Activated CD4-positive, alpha-beta T cell treated with anti-CD3 and anti-CD28 coated beads for 36 hours (primary cell): ENCODE measurements around the gene SUPT3H. TPM values are rescaled to one million over a fixed set of nuclear protein-coding genes. Genes with fewer than 3 reads are reported as not detected.

Source experiments
- ATAC-seq: fragments of 200-7000 bp; cut with Tn5 transposase; one replicate; pipeline ENCODE4 v1.10.0; 2021; ENCODE audit warnings: mild to moderate bottlenecking, moderate library complexity
- CTCF ChIA-PET: fragments of 350-600 bp; sonication (Branson Sonifier 250); formaldehyde crosslinking; loops from one replicate; lab custom pipeline; 2021; ENCODE audit warnings: antibody characterized with exemption; lab: Charles Lee
- POLR2A ChIA-PET: fragments of 350-600 bp; sonication (Branson Sonifier 250); formaldehyde crosslinking; loops from one replicate; lab custom pipeline; 2021; ENCODE audit warnings: antibody characterized with exemption, inconsistent platforms; lab: Charles Lee
- DNase-seq: peaks from one replicate; pipeline ENCODE4 v3.0.0-alpha.2; 2020
- H3K27ac Mint-ChIP-seq: one replicate; pipeline ENCODE4 v1.8.0; 2021; ENCODE audit warnings: mixed read lengths
- H3K27me3 Mint-ChIP-seq: one replicate; pipeline ENCODE4 v1.8.0; 2021; ENCODE audit warnings: mixed read lengths
- H3K36me3 Mint-ChIP-seq: one replicate; pipeline ENCODE4 v1.8.0; 2021; ENCODE audit warnings: low read depth, mixed read lengths
- H3K4me1 Mint-ChIP-seq: one replicate; pipeline ENCODE4 v1.8.0; 2021; ENCODE audit warnings: mixed read lengths
- H3K4me3 Mint-ChIP-seq: one replicate; pipeline ENCODE4 v1.8.0; 2021; ENCODE audit warnings: mild to moderate bottlenecking, moderate library complexity, mixed read lengths
- H3K9me3 Mint-ChIP-seq: one replicate; pipeline ENCODE4 v1.8.0; 2021; ENCODE audit warnings: low read depth, mixed read lengths
- intact Hi-C, 2 experiments: fragments of 100-400 bp; cut with DNase I in 1 of 2; cut with micrococcal nuclease in 1 of 2; formaldehyde crosslinking; loops; one replicate each; pipeline versions ENCODE4 v1.14.2 to v1.15.1; 2022 to 2024; cut with DNase I, micrococcal nuclease
- total RNA-seq, 2 experiments: library from RNA; stranded (reverse); gene quantifications; one replicate each; pipeline ENCODE4 v1.2.3, GENCODE V29; 2021

Gene SUPT3H
- total RNA-seq, 2 experiments from 2014 or later, result 15.5 TPM

GRCh38 chr6:45255434-45255833, 122.3 kb downstream of the SUPT3H start:
- DNase-seq (no peak), ATAC-seq (no peak)
- Mint-ChIP-seq H3K27ac (no peak overlapping the region), H3K4me1 (peaks cover 7% of the 10 kb centered on the region), H3K4me3 (no peak overlapping the region), H3K36me3 (peaks cover 4% of the 10 kb centered on the region), H3K9me3 (no peaks in the 10 kb centered on the region), H3K27me3 (no peaks in the 10 kb centered on the region)
- ChIA-PET CTCF (no interaction called here), POLR2A (no interaction called here)
- intact Hi-C loops, result no loop called here

DNA sequence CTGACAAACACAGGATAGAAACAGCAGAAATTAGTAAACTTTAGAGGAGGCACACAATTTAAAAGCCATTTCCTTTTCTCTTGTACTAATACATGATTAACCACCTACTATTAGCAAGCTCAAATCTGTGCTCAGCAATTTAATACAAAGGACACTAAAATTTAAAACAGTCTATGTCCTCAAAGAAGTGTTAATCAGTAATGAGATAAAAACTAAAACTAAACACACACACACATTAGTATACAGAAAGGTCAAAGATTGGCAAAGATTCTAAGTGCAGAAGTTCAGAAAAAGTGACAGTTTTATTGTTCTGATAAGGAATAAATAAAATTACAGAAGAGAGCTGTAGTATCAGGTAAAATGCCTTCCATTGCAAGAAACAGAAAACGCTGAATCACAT, 123.5 kb downstream of the SUPT3H start:
- CTCF ChIA-PET, result no interaction called here

GRCh38 chr6:45253453-45253852, 124.3 kb downstream of the SUPT3H start:
- ATAC-seq (no peak), DNase-seq (no peak)
- Mint-ChIP-seq H3K36me3 (peaks cover 6% of the 10 kb centered on the region), H3K4me1 (peaks cover 10% of the 10 kb centered on the region), H3K4me3 (no peak overlapping the region), H3K9me3 (no peaks in the 10 kb centered on the region), H3K27me3 (no peaks in the 10 kb centered on the region), H3K27ac (no peak overlapping the region)
- intact Hi-C loops, result no loop called here
- CTCF ChIA-PET, result no interaction called here
- POLR2A ChIA-PET, result interaction anchor here (0.6 kb wide), 1 partner anchor 61 kb away, joined by 3 read pairs; no protein-coding TSS in a partner anchor

More for the DNA sequence above, 123.5 kb downstream of the SUPT3H start:
- Mint-ChIP-seq H3K4me1 (peaks cover 10% of the 10 kb centered on the region), H3K27ac (no peak overlapping the region), H3K27me3 (no peaks in the 10 kb centered on the region), H3K9me3 (no peaks in the 10 kb centered on the region), H3K36me3 (peaks cover 6% of the 10 kb centered on the region), H3K4me3 (no peak overlapping the region)
- POLR2A ChIA-PET, result no interaction called here
- intact Hi-C loops, result no loop called here
- DNase-seq, result no peak
- no peak for ATAC-seq

- no peak for DNase-seq
- no peak for ATAC-seq
- no peaks in the 10 kb centered on the region for H3K27me3 Mint-ChIP-seq
- intact Hi-C loops, result no loop called here
- H3K4me1 Mint-ChIP-seq, result no peaks in the 10 kb centered on the region
- CTCF ChIA-PET, result interaction anchor here (0.6 kb wide), 1 partner anchor 640 kb away, joined by 3 read pairs; no protein-coding TSS in a partner anchor
- no peak overlapping the region for H3K27ac Mint-ChIP-seq
- POLR2A ChIA-PET, result no interaction called here
- no peak overlapping the region for H3K4me3 Mint-ChIP-seq
- H3K9me3 Mint-ChIP-seq, result peaks cover 23% of the 10 kb centered on the region
- H3K36me3 Mint-ChIP-seq, result peaks cover 25% of the 10 kb centered on the region
These were observed 146.1 kb downstream of the SUPT3H start for GRCh38 chr6:45231660-45232059.

DNA sequence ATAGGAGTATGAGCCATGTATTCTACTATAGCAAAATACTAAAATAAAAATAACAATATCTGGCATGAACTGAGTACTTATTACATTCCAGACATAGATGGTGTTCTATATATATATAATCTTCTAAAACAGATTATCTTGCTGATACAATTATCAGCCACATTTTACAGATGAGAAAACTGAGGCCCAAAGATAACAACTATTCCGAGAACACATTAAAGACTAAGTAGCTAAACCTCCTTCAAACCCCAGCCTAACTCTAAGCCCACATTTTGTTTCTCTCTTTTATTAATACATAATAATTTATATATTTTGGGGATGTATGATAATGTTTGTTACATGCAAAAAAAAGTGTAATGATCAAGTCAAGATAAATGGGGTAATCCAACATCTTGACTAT, 148.3 kb downstream of the SUPT3H start:
- POLR2A ChIA-PET, result no interaction called here
- CTCF ChIA-PET, result interaction anchor here (0.6 kb wide), 1 partner anchor 794 kb away, joined by 3 read pairs; no protein-coding TSS in a partner anchor
- Mint-ChIP-seq H3K4me3 (no peak overlapping the region), H3K27me3 (no peaks in the 10 kb centered on the region), H3K27ac (no peak overlapping the region), H3K36me3 (peaks cover 25% of the 10 kb centered on the region), H3K4me1 (no peaks in the 10 kb centered on the region), H3K9me3 (peaks cover 23% of the 10 kb centered on the region)
- no peak for ATAC-seq
- DNase-seq, result no peak
- intact Hi-C loops, result no loop called here

DNA sequence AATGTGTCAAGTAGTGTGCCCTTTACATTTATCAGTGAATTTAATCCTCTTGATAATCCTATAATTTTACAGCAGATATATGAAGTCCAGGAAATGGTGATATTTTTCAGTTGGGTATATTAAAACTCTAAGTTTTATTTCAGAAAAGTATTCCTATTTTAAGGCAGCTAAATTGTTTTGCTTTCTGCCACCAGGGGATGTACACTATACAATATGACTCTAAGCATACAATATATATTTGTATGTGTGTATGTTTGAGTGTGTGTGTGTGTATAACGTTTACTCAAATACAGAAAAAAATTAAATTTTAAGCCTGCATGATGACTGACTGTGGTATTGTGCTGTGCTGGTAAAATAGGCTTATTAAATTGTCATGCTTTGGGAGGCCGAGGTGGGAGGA, 151.7 kb downstream of the SUPT3H start:
- no peak overlapping the region for H3K27ac Mint-ChIP-seq
- CTCF ChIA-PET, result no interaction called here
- POLR2A ChIA-PET, result no interaction called here
- peaks cover 6% of the 10 kb centered on the region for H3K36me3 Mint-ChIP-seq
- intact Hi-C loops, result no loop called here
- ATAC-seq (no peak), DNase-seq (no peak)
- H3K4me3 Mint-ChIP-seq, result no peak overlapping the region
- peaks cover 3% of the 10 kb centered on the region for H3K4me1 Mint-ChIP-seq
- H3K27me3 Mint-ChIP-seq, result no peaks in the 10 kb centered on the region
- H3K9me3 Mint-ChIP-seq, result peaks cover 3% of the 10 kb centered on the region

- ATAC-seq (no peak), DNase-seq (no peak)
- ChIA-PET CTCF (no interaction called here), POLR2A (no interaction called here)
- H3K4me1 Mint-ChIP-seq, result peaks cover 3% of the 10 kb centered on the region
- intact Hi-C loops, result no loop called here
- no peaks in the 10 kb centered on the region for H3K9me3 Mint-ChIP-seq
- H3K4me3 Mint-ChIP-seq, result no peak overlapping the region
- no peak overlapping the region for H3K27ac Mint-ChIP-seq
- no peaks in the 10 kb centered on the region for H3K27me3 Mint-ChIP-seq
- H3K36me3 Mint-ChIP-seq, result peaks cover 3% of the 10 kb centered on the region
These were observed 155.4 kb downstream of the SUPT3H start for GRCh38 chr6:45222380-45222779.

GRCh38 chr6:45215759-45216158, 162.0 kb downstream of the SUPT3H start:
- H3K27me3 Mint-ChIP-seq, result no peaks in the 10 kb centered on the region
- DNase-seq (no peak), ATAC-seq (no peak)
- POLR2A ChIA-PET, result no interaction called here
- H3K4me3 Mint-ChIP-seq, result no peak overlapping the region
- no peak overlapping the region for H3K27ac Mint-ChIP-seq
- peaks cover 7% of the 10 kb centered on the region for H3K4me1 Mint-ChIP-seq
- CTCF ChIA-PET, result interaction anchor here (1.1 kb wide), 1 partner anchor 23 kb away, joined by 4 read pairs; no protein-coding TSS in a partner anchor
- H3K36me3 Mint-ChIP-seq, result peaks cover 14% of the 10 kb centered on the region
- intact Hi-C loops, result no loop called here
- H3K9me3 Mint-ChIP-seq, result peaks cover 7% of the 10 kb centered on the region

DNA sequence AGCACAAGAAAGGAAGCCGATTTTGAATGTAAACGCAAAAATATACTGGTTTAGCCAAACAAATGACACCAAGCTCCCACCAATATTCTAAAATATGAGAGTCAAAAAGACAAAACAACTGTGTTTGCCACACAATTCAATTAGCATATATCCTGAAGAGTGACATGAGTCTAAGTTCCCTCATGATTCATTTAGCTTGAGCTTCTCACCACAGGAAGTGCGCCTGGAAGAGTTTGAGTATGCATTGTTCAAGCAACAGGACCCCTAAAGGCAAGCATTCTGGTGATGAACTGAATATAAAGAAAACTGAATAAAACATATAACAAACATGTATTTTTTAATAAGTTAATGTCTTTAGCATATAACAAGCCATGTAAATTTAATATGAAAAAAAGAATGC, 164.8 kb downstream of the SUPT3H start:
- H3K27ac Mint-ChIP-seq, result no peak overlapping the region
- peaks cover 22% of the 10 kb centered on the region for H3K9me3 Mint-ChIP-seq
- H3K27me3 Mint-ChIP-seq, result no peaks in the 10 kb centered on the region
- CTCF ChIA-PET, result no interaction called here
- POLR2A ChIA-PET, result no interaction called here
- intact Hi-C loops, result no loop called here
- ATAC-seq, result peak; percentile 77
- H3K4me1 Mint-ChIP-seq, result peaks cover 17% of the 10 kb centered on the region
- peaks cover 28% of the 10 kb centered on the region for H3K36me3 Mint-ChIP-seq
- no peak overlapping the region for H3K4me3 Mint-ChIP-seq
- no peak for DNase-seq

GRCh38 chr6:45209762-45210161, 168.0 kb downstream of the SUPT3H start:
- no peak overlapping the region for H3K4me3 Mint-ChIP-seq
- POLR2A ChIA-PET, result no interaction called here
- H3K4me1 Mint-ChIP-seq, result peaks cover 29% of the 10 kb centered on the region
- CTCF ChIA-PET, result no interaction called here
- H3K27ac Mint-ChIP-seq, result no peak overlapping the region
- ATAC-seq, result peak; percentile 83
- H3K27me3 Mint-ChIP-seq, result no peaks in the 10 kb centered on the region
- peaks cover 26% of the 10 kb centered on the region for H3K36me3 Mint-ChIP-seq
- peak; percentile 8 for DNase-seq
- H3K9me3 Mint-ChIP-seq, result peaks cover 17% of the 10 kb centered on the region
- intact Hi-C loops, result loop anchor here in 1 of 2 experiments (5.0 kb wide), 1 partner anchor 73 kb away; no protein-coding TSS in a partner anchor

DNA sequence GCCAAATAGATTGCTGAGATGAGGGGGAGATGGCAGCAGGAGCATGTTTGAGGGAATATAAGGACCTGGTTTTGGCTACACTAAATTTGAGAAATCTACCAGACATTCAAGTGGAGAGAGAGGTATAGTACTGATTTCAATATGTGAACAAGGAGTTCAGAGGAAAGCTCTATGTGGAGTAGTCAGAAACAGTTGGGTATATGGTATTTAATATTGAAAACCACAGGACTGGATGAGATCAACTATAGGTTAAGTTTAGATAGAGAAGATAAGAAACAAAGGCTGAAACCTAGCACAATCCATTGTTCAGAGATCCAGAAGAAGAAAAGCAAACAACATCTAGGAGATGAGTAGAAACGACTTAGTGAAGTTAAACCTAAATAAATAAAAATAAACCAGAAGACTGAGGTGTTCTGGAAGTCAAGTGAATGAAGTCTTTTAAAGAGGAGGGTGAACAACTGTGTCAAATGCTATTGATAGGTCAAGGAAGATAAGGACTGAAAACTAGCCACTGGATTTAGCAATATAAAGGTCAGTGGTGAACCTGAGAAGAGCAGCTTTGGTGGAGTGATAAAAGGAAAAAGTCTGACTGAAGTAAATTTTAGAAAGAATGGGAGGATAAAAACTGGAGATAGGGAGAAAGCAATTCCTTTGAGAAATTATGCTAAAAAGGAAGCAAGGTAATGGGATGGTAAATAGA, 170.8 kb downstream of the SUPT3H start:
- peaks cover 17% of the 10 kb centered on the region for H3K9me3 Mint-ChIP-seq
- CTCF ChIA-PET, result no interaction called here
- ATAC-seq (peak; percentile 47), DNase-seq (no peak)
- no peaks in the 10 kb centered on the region for H3K27me3 Mint-ChIP-seq
- H3K27ac Mint-ChIP-seq, result peak overlapping the region; percentile 16
- no peak overlapping the region for H3K4me3 Mint-ChIP-seq
- H3K4me1 Mint-ChIP-seq, result peaks cover 23% of the 10 kb centered on the region
- H3K36me3 Mint-ChIP-seq, result peaks cover 23% of the 10 kb centered on the region
- intact Hi-C loops, result loop anchor here in 1 of 2 experiments (5.0 kb wide), 1 partner anchor 75 kb away; no protein-coding TSS in a partner anchor
- POLR2A ChIA-PET, result no interaction called here

- H3K4me1 Mint-ChIP-seq, result peaks cover 11% of the 10 kb centered on the region
- DNase-seq (no peak), ATAC-seq (no peak)
- no peaks in the 10 kb centered on the region for H3K36me3 Mint-ChIP-seq
- ChIA-PET POLR2A (no interaction called here), CTCF (interaction anchor here (0.5 kb wide), 1 partner anchor 579 kb away, joined by 3 read pairs; no protein-coding TSS in a partner anchor)
- no peak overlapping the region for H3K27ac Mint-ChIP-seq
- H3K9me3 Mint-ChIP-seq, result no peaks in the 10 kb centered on the region
- H3K27me3 Mint-ChIP-seq, result no peaks in the 10 kb centered on the region
- intact Hi-C loops, result no loop called here
- H3K4me3 Mint-ChIP-seq, result no peak overlapping the region
These were observed 176.2 kb downstream of the SUPT3H start for GRCh38 chr6:45201484-45201883.
